HG02642 (cell line): ENCODE data around the gene CLNS1A.
"Not testable (repeated sequence)": the region's sequence is repeated elsewhere in the genome, so short reads cannot be mapped to it uniquely, and the experiment has no call there.

Experiments used
- ATAC-seq: cut with Tn5 transposase; IDR thresholded peaks from one replicate; pipeline ENCODE4 v1.9.1; 2021; ENCODE audit warnings: mild to moderate bottlenecking; ENCODE audit not compliant: unreplicated experiment, poor library complexity

Gene CLNS1A

GRCh38 chr11:77619576-77620198 lies 17.9 kb downstream of the CLNS1A start:
- ATAC-seq = no peak

- ATAC-seq = no peak
These were observed 19.7 kb downstream of the CLNS1A start for GRCh38 chr11:77617892-77618291.

GRCh38 chr11:77611921-77612320 lies 25.7 kb downstream of the CLNS1A start:
- no peak for ATAC-seq

GRCh38 chr11:77609234-77609633 lies 28.4 kb downstream of the CLNS1A start:
- ATAC-seq = no peak

- ATAC-seq = no peak
These were observed 33.3 kb downstream of the CLNS1A start for GRCh38 chr11:77604281-77604680.

- ATAC-seq = no peak
These were observed 35.1 kb downstream of the CLNS1A start for GRCh38 chr11:77602381-77603088.

- ATAC-seq = no peak
These were observed 39.4 kb downstream of the CLNS1A start for GRCh38 chr11:77598195-77598594.

GRCh38 chr11:77596626-77597025 lies 41.0 kb downstream of the CLNS1A start:
- no peak for ATAC-seq

- ATAC-seq = no peak
These were observed 43.7 kb downstream of the CLNS1A start for GRCh38 chr11:77593883-77594282.

- no peak for ATAC-seq
These were observed 44.9 kb downstream of the CLNS1A start for GRCh38 chr11:77592727-77593126.

GRCh38 chr11:77590194-77590782 lies 47.3 kb downstream of the CLNS1A start:
- ATAC-seq = peak; percentile 30

GRCh38 chr11:77589521-77590193 lies 47.9 kb downstream of the CLNS1A start, which contains the start of gene AQP11:
AQP11 (plus strand) TSS chr11:77589953; CDS start chr11:77589993, 40 bp downstream.
- ATAC-seq = peak; percentile 90

- ATAC-seq = peak; percentile 32
These were observed 48.4 kb downstream of the CLNS1A start for GRCh38 chr11:77589181-77589520.

GRCh38 chr11:77580712-77581337 lies 56.8 kb downstream of the CLNS1A start:
- no peak for ATAC-seq

- not testable (repeated sequence) for ATAC-seq
These were observed 62.2 kb downstream of the CLNS1A start for GRCh38 chr11:77575428-77575827.

GRCh38 chr11:77570896-77571295 lies 66.7 kb downstream of the CLNS1A start:
- ATAC-seq = not testable (repeated sequence)

GRCh38 chr11:77569676-77570070 lies 67.9 kb downstream of the CLNS1A start:
- ATAC-seq = no peak

GRCh38 chr11:77568916-77569675 lies 68.5 kb downstream of the CLNS1A start:
- ATAC-seq = no peak

- no peak for ATAC-seq
These were observed 69.3 kb downstream of the CLNS1A start for GRCh38 chr11:77568306-77568705.
